Stimulated activated CD4-positive, alpha-beta T cell treated with anti-CD3 and anti-CD28 coated beads, Interleukin-1b, Interleukin-23, amount 100 ng/mL, for 4 hours (primary cell): Measurements from ENCODE around the gene RNASEH2C.
"Not testable (repeated sequence)": the region's sequence is repeated elsewhere in the genome, so short reads cannot be mapped to it uniquely, and the experiment has no call there.

Experiments used
- DNase-seq, 2 donors: peaks; one replicate each; pipeline ENCODE4 v3.0.0-alpha.2; 2020; ENCODE audit warnings: low read depth in 2 of 2

RNASEH2C gene

DNA sequence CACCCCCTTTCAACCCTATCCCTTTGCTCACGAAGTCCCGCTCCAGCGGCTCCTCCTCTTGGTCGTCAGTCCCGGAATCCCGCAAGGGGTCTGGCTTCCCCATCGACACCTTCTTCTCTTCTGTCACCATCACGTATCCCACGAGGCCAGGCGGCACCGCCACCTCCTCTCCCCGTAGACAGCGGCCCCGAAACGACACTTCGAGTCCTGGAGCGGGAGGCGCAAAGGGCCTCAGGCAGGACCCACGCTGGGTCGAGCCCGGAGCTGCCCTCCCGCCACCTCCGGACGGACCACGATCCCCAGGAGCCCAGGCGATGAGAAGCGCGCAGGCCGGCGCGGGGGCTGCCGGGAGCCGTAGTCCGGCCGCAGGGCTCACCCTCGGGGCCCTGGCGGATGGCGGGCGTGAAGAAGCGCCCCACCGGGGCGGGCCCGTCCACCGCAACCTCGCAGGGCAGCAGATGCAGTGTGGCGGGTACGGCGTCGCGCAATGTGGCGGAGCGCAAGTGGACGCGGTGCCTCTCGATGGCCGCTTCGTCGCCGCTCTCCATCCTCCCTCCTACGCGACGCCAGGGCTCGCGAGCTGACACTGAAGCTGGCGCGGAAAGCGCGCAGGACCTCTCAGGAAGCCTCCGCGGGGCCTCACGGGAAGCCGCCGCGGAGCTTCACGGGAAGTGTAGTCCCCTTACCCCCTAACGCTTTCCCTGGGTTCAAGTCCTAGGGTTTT, at the start of gene RNASEH2C:
Gene RNASEH2C, minus strand, starts transcription at position 588 of the 724 bp plus-strand sequence. Its CDS starts 40 bp downstream, at position 548.
- DNase-seq: peak; percentile 56 to 72

DNA sequence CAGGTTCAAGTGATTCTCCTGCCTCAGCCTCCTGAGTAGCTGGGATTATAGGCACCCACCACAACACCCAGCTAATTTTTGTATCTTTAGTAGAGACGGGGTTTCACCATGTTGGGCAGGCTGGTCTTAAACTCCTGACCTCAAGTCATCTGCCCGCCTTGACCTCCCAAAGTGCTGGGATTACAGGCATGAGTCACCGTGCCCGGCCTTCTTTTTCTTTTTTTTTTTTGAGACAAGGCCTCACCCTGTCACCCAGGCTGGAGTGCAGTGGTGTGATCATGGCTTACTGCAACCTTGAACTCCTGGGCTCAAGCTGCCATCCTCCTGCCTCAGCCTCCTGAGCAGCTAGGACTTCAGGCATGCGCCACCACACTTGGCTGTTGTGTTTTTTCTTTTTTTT, 47.2 kb upstream of the RNASEH2C start:
- not testable (repeated sequence) for DNase-seq

DNA sequence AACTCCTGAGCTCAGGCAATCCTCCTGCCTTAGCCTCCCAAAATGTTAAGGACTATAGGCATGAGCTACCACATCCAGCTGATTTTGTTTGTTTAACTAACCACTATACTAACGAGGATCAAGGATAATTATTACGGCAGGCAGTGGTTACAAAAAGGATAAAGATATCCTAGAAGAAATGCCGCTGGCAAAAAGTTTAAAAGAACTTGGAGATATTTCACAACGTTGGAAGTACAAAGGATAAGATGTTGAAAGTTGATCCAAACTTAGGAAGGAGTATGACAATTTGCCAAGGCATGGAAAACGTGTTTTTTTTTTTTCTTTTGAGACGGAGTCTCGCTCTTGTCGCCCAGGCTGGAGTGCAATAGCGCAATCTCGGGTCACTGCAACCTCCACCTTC, 46.8 kb upstream of the RNASEH2C start:
- DNase-seq: no peak

DNA sequence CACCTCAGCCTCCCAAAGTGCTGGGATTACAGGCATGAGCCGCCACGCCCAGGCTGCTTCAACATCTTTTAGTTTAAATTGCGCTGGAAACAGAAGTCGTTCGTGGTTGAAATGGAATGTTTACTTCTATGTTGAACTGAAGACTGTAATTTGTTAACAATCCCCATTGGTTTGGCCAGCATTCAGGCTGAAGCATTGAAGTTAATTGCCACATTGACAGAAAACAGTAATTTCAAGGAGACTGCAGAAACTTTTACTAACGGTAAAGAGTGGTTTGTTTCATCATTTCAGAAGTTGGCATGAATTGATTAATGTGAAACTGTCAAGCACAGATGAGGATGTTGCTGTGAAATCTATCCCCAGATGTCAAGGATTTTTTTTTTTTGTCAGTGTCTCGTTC, 45.9 kb upstream of the RNASEH2C start:
- no peak for DNase-seq

DNA sequence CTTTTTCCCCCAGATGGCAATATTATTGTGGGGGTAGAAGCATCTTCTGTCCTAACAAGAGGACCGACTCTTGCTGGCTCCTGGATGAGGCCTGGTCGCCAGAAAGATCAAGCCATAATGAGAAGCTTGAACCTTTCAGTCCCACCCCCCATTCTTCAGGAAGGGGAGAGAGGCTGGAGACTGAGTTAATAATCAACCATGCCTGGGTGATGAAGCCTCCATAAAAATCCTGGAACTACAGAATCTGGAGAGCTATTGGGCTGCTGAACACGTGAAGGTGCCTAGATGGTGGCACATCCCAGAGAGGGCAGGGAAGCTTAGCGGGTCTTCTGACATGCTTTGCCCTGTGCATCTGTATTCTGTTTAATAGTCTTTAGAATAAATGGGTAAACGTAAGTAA, 43.8 kb upstream of the RNASEH2C start:
- no peak for DNase-seq

DNA sequence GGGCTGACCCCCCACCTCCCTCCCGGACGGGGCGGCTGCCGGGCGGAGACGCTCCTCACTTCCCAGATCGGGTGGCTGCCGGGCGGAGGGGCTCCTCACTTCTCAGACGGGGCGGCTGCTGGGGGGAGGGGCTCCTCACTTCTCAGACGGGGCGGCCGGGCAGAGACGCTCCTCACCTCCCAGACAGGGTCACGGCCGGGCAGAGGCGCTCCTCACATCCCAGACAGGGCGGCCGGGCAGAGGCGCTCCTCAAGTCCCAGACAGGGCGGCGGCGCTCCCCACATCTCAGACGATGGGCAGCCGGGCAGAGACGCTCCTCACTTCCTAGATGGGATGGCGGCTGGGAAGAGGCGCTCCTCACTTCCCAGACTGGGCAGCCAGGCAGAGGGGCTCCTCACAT, 42.2 kb upstream of the RNASEH2C start:
- DNase-seq: not testable (repeated sequence)

DNA sequence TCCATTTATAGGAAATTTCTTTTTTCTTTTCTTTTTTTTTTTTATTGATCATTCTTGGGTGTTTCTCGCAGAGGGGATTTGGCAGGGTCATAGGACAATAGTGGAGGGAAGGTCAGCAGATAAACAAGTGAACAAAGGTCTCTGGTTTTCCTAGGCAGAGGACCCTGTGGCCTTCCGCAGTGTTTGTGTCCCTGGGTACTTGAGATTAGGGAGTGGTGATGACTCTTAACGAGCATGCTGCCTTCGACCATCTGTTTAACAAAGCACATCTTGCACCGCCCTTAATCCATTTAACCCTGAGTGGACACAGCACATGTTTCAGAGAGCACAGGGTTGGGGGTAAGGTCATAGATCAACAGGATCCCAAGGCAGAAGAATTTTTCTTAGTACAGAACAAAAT, 41.6 kb upstream of the RNASEH2C start:
- not testable (repeated sequence) for DNase-seq

DNA sequence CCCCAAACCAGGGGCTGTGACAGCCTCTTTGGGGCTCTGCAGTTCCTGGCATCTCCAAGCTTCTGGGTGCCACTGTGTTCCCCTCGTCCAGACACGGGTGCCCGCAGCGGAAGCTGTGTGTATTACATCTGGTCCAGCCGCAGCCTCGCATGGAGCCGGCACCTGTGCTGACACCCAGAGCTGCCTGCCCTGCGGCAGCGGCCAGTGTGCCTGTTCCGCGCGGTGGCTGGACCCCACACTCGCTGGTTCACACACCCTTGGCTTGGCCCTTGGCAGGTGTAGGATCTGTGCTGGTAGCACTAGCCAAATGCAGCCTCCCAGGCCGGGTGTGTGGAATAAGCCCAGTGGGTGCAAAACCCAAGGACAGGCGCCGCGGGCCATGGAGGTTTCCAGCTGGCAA, 24.5 kb upstream of the RNASEH2C start:
- no peak for DNase-seq

DNA sequence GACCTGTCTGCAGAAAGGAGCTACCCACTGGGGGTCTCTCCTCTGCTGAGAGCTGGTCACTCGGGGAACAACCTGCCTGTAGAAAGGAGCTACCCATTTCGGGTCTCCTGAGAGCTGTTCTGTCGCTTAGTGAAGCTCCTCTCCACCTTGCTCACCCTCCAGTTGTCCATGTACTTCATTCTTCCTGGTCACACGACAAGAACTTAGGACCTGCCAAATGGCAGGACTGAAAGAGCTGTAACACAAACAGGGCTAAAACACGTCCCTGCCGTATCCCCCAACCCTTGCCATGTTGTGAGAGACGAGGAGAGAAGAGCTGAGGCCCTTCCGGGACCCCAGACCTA, 24.1 kb upstream of the RNASEH2C start:
- no peak for DNase-seq

DNA sequence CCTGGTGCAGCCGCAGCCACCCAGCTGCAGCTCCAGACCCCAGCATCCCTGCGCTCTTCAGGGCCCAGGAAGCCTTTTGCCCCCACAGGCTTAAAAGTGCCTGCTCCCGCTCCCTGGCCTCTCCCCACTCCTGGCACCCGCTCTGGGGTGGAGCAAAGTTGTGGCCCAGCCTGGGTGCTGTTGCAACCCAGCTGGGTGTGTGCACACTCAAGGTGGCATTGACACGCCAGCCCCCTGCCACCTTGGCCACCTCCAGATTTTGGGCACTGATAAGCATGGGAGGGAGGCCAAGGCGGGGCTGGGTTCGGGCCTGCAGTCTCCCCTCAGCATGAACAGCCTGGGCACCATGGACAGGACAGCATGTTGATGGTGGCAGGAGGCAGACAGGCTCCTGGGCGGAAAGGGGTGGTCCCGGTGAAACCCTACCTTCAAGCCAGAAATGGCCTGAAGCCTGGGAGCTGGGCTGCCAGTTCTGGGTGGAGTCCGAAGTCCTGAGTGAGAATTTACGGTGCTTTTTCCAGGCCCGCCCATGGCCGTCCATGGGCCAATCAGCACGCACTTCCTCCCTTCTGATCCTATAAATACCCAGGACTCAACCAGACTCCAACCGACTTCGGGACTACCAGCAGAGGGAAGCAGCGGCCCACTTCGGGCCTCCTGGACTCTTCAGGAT, 23.6 kb upstream of the RNASEH2C start:
- DNase-seq: no peak

DNA sequence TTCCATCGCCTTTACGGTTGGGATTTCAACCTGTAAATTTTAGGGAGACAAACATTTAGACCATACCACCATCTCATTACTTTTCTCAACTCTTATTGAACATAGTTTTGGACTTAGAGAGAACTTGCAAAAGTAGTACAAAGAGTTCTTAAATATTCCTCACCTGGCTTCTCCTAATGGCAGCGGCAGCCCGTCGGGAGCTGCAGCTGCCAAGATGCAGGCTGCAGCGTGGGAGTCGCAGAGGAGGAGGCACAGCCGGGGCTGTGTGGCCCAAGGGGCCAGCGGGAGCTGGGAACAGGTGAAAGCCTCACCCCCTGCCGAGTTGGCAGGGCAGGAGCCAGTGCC, 23.1 kb upstream of the RNASEH2C start:
- DNase-seq: no peak

DNA sequence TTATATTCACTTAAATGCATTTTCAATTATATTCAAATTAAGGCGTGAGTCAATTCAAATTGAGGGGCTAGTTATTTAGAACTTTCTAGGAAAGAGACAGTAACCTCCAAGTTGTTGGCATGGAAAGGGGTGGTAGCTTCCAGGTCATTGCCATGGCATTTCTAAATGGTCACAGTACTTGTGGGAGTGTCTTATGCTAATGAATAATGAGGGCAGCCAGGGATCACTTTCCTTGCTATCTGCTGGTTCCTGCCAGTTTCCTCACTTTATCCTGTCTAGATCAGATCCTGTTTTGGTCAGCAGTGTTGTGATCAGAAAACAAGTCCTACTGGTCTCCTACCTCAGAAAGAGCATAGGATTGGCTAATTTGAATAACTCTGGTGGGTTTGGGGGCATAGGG, 21.8 kb upstream of the RNASEH2C start:
- no peak for DNase-seq

DNA sequence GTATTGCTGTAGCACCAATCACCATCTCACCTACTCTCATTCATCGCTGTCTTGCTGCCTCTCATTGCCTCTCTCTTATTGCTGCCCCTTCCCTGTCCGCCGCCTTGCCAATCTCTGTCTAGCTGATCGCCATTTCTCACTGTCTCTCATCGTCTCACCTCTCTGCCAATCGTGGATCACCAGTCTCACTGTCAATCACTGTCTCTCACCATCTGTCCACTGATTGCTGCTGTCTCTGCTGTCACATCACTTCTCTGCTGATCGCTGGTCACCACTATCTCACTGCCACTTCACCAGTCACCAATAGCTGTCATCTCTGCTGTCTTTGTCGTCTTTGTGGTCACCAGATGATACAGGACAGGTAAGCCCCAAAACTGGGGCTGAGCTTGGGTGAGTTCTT, 20.6 kb upstream of the RNASEH2C start:
- no peak for DNase-seq

DNA sequence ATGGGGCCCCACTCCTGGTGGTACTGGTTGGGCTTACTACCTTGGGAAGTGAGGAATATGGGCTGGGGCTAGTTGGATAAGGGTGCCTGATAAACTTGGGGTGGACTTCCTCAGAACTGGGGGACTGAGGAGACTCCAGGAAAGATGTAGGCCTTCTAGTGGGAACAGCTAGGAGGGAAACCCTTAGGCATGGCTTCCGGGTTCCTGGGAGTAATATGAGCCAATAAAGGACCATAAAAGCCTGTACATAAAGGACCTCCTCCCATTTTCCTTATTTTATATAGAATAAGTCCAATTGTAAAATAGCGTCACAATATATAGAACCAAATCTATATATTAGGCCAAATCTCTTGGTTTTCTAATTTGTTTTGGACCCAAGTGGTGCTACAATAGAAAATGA, 18.4 kb upstream of the RNASEH2C start:
- DNase-seq: no peak

DNA sequence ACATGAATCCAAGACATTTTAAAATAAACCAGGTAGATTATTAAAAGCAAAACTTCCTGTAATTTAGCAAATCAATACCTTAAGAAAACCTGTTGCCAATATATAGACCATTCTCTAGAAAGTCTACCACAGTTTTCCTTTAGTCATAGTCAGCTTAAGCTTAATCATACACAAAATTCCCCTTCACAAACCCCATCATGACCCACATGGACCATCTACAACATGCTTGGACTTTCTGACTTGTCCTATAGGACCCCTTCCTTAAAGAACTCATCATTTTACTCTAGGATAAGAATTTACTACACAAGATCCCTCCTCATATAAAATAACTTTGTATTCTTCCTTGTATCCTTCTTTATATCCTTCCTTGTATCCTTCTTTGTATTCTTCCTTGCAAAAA, 16.2 kb upstream of the RNASEH2C start:
- no peak for DNase-seq

DNA sequence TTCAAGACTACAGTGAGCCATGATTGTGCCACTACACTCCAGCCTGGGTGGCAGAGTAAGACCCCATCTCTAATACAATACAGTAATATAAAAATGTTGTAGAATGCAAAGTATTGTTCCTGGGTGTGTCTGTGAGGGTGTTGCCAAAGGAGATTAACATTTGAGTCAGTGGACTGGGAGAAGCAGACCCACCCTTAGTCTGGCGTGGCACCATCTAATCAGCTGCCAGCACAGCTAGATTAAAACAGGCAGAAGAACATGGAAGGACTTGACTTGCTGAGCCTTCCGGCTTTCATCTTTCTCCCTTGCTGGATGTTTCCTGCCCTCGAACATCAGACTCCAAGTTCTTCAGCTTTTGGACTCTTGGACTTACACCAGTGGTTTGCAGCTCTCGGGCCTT, 14.5 kb upstream of the RNASEH2C start:
- DNase-seq: not testable (repeated sequence)

DNA sequence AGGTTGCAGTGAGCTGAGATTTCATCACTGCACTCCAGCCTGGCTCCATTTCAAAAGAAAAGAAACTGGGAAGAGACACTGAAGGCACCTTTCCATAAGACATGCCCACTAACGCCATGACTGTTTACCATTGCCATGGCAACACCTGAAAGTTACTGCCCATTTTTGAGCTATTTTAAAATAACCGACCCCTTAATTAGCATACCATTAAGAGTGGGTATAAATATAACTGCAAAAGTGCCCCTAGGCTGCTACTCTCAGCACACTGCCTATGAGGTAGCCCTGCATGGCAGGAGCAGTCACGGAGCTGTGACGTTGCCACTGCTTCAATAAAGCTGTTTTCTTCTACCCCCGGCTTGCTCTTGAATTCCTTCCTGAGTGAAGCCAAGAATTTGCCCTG, 9.9 kb upstream of the RNASEH2C start:
- DNase-seq: no peak

DNA sequence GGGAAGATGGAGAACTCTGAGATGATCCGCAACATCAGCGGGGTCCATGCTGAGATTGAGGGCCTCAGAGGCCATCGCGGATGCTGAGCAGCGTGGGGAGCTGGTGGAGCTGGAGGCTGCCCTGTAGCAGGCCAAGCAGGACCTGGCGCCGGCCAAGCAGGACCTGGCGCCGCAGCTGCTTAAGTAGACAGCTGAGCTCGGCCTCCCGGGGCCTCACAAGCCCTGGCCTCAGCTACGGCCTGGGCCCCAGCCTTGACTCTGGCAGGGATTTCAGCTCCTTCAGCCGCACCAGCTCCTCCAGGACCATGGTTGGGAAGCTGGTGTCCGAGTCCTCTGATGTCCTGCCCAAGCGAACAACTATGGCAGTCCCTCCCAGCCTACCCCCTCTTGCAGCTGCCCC, 7.3 kb upstream of the RNASEH2C start:
- DNase-seq: no peak

DNA sequence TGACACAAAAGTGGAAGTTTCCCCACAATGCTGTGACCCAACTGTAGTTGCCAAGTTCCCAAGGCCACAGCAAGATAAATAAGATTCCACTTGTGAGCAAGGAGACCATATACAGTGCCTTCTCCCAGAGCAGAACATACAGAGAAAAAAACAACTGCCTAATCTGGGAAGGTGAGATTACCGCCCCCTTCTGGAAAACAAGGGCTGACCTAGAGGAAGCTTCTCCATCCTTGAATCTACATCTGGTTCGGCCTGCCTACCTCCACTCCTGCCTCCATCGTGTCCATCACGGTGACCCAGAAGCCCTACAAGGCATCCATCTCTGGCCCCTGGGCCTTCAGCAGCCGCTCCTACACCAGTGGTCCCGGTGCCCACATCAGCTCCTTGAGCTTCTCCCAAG, 6.1 kb upstream of the RNASEH2C start:
- DNase-seq: no peak

DNA sequence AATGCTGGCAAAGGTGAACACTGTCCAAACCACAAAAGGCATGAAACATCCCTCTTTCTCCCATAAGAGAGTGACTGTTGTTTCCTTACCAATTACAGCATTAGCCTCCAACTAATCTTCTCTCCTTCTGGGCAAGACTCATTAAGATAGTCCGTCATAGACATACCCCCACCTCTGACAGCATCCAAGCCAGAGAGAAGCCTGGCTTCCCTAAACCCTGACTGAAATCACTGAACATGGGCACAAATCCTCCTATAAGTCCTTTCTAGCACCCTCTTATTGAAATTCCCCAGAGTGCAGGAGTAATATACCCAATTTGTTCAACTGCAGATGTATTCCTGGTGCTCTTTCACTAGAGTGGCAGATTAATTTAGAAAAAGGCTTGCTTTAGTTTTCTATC, 1.7 kb upstream of the RNASEH2C start:
- no peak for DNase-seq

DNA sequence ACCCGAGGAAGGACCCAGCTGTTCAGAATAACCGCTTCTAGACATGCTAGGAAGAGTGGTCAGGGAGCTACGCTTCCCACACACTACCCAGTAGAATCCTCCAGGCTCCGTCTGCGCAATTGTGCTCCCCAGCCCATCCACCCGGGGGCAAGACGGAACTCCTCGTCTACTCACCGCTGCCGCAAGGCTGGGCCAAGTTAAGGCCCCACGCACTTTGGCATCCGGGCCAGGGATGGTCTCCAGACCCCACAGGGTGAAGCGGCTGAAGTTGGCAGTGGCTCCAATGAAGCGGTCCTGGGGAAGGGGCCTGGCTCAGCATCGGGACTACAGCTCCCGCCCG, 757 bp downstream of the RNASEH2C start:
- peak in 1 of 2 donors; percentile 17 for DNase-seq

DNA sequence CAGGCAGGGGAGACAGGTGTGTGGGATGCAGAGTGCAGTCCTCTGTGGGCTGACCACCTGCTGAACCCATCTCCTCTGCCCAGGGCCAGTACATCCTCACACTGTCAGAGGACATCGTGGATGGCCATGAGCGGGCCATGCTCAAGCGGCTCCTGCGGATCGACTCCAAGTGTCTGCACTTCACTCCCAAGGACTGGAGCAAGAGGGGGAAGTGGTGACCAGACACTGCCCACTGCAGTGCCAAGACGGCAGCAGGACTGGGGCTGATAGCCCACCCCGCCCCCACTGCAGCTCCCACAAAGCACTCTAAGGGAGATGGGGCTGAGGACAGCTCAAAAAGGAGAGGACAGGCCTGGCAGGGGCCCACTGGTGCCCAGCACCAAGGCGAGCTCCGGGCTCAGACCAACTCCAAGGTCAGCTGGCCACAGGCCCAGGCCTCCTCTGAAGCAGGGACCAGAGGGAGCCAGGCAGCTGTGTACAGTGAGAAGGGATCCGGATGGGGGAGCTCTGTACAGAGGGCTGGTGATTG, 1.6 kb downstream of the RNASEH2C start:
- no peak for DNase-seq

DNA sequence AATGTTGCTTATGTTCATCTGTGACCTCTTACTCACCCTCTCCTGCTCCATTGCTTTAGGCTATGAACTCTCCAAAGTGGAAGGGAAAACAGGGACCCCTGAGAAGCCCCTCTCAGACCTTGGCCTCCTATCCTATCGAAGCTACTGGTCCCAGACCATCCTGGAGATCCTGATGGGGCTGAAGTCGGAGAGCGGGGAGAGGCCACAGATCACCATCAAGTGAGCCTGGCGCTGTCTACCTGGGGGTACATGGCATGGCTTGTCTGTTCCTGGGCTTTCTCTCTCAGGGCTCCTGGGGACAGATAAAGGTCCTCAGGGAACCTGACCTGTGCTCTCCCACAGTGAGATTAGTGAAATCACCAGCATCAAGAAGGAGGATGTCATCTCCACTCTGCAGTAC, 2.1 kb downstream of the RNASEH2C start:
- no peak for DNase-seq

DNA sequence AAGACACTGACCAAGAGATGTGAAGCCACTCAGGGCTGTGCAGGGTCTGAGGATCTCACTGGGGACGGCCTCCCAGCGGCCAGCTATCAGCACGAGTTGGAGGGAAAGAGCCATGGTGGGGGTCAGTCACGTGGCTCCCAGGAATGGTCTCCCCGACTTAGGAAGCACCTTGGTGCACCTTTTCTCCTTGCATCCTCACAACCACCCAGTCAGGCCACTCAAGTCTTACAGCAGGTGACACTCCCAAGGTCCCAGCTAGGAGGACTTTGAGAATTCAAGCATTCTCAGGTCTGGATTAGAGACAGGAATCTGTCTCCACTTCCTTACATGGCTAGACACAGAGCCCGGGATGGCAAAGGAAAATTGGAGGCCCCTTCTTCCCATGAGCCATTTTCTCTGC, 2.7 kb downstream of the RNASEH2C start:
- no peak for DNase-seq
